Ramos (cell line): ENCODE results near the gene LMO7.

Experiments used
- in situ Hi-C: fragments of 300-500 bp; cut with MboI; formaldehyde crosslinking; loops from one replicate; pipeline ENCODE4 v1.14.3; 2022; ENCODE audit warnings: low sequenced_read_pairs; ENCODE audit not compliant: unreplicated experiment

The LMO7 gene

DNA sequence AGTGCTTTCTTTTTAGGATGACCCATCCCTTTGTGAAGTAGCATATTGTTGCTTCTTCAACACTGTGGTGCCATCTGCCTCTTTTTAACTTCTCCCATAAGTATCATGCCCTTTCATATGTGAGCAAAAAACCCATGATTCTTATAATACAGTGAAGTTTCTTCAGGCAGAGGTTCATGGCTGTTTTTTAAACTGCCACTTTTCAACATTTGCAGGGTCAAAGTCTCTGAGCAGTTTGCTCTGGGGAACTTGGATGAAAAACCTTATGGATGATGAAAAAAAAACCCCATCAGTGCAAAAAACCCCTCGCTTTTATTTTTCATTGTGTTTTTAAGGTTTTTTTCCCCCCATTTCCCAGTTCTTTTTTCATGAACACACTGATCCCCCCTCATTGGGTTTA is 158.5 kb downstream of the LMO7 start:
- in situ Hi-C loops = no loop called here

DNA sequence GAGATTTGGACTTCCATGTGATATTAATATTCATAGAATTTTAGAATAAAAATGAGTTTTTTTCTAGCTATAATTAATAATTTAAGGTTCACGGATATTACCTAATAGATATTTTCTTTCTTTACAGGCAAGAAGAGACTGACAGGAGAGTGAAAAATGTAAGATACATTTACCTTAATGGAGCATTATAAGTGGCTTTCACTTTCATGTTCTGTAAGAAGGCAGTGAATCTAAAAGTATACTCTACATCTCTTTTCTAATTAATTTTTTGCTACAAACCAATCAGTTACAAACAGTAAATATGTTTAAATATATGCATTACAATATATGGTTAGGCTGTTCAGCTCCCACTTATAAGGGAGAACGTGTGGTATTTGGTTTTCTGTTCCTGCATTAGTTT is 159.1 kb downstream of the LMO7 start:
- in situ Hi-C loops = no loop called here

DNA sequence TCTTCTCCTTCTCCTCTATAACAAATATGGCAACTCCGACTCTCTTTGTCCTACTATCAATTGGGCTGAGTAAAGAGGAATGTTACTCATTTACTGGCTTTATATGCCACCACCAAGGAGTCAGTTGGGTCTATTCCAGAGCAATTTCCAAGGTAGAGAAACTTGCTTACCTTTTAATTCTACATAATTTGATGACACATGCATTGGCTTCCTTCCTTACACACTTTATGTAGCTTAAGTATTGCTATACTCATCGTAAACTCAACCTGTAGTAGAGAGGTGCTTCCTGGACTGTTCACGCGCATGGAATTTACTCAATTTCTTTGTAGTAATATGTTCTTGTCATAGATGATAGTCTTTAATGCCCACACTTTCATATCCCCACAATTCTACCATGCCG is 160.7 kb downstream of the LMO7 start:
- in situ Hi-C loops = no loop called here

DNA sequence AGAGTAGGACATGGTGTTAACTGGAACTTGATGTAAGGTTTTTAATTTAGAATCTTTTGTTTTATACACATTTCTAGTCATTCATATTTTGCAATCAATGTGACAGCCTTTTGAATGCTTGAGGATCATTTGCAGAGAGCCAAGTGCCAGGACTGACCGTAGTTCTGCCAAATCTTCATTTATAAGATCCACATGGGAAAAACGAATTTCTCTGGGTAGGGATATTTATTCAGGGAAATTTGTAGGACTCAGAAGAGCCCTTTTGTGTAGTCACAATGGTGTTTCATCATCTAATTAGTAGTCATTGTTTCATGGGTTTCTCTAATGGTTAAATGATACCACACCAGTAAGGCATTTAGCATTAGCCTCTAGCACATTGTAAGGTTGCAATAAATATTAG is 161.1 kb downstream of the LMO7 start:
- in situ Hi-C loops = no loop called here

DNA sequence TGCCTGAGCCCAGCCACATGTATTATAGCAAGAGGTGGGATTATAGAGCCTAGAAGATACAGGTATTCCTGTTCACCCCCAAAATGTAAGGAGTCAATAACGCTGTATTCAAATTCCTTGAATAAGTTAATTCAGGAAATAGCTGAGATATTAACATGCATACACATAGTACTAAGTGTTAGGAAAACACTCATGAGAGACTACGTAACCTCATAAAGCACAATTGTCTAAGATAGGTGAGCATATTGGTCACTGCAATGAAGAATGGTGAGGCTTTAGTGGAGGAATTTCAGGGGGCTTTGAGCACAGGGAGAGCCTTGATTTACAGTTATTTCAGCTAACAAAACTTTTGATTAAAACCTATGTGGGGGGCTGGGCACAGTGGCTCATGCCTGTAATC is 161.6 kb downstream of the LMO7 start:
- in situ Hi-C loops = no loop called here

DNA sequence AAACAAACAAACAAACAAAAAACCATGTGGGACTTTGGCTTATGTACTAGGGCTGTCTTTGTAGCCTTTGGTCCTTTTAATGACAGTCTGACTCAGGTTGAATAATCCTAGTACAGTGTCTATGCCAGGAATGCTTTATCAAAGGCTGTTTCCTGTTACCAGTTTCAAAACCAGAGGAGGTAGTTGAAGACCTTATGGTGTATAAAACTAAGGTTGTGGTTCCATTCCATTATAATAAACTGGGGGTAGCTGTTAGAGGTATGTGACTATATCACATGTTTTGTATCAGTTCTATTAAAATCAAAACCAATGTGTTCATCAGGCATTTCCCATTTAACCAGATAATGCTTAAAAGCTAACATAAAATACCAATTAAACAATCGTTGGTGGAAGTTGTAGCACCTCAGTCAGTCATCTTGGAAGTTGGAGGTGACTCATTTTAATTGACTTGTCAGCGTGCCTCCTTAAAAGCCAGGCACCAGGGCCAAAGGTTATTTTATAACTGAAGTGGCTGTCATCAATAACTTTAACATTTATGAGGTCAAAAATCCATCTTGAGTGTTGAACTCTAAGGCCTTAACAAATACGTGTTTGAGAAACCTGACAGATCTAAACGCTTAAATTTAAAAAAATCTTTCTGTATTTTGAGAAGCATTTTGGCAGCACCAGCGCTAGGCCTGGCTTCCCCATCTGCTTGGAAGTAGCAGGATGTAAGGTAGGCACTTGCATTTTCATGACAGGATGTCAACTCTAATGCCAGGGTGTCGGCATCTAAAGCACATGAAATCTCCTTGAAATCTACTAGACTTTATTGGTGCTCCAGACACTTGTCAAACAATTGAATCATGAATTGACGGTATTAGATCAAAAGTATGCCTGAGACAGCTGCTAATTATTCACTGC is 162.5 kb downstream of the LMO7 start:
- in situ Hi-C loops = no loop called here

DNA sequence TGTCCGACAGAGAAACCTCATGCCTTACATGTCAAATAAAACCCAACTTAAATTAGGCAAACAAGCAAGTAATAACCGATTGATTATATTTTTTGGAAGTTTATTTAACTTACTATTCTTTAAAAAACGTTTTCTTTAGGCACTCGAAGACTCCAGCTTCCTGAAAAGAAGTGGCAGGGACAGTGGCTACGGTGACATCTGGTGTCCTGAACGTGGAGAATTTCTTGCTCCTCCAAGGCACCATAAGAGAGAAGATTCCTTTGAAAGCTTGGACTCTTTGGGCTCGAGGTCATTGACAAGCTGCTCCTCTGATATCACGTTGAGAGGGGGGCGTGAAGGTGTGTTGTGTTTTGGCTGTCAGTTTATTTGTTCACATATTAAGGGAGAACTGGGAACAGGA is 164.4 kb downstream of the LMO7 start:
- in situ Hi-C loops = no loop called here

DNA sequence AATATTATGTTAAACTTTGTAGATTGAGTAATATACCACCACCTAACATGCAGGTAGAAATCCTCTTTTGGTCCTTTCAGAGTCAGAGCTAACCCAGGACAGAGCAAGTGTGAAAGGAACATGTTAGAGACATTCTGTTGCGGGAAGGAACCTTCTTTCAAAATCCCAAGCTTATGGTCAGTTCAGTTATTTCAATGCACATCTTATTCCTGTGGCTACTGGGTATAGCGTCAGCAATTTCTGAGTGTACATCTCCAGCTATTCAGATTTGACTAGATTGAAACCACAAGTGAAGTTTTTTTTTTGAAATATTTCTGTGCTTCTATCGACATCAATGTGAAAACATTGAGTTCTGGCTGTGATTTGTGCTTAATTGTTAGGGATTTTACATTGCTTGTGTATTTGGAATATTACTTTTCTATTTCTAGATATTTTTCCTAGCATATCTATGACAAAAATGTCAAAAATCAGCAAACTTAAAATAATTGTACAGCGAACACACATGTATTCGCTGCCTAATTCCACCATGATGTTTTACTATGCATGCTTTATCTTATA is 165.3 kb downstream of the LMO7 start:
- in situ Hi-C loops = no loop called here

DNA sequence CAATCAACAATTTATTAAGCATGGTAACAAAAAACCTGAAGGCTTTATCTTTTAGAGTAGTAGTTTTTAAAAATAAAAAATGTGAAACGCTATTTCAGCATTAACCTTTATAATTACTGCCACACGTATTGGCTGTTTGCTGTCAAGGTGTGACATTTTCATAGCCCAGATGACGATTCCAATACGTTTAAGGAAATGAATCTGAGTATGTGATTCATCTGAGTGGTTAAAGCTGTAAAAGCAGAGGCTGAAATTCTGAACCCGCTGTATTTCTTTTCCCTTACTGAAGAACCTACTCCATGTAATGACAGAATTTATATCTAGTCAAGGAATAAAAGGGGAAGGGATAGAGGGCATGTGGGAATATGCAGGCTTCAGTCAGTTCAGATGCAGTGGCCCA is 166.0 kb downstream of the LMO7 start:
- in situ Hi-C loops = no loop called here

DNA sequence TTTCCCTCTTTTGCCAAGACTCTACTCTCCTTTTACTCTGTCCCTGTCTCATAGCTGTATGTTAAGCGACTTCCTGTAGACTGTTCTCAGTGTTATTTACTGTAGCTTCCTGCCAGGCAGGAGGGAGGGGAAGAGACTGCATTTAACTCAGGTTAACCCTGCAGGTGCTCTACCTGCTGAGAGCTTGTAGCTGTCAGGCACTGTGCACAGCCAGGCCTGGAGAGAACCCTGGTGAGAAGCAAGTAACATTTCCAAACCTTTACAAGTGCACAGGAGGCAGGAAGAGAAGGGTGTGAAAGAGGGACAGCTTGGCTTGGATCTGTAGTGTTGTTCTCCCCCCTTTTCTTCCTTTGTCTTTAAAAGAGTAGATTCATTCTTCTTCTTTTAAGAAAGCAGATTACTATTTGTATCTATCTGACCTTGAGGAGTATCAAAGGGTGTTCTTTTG is 167.1 kb downstream of the LMO7 start:
- in situ Hi-C loops = no loop called here

DNA sequence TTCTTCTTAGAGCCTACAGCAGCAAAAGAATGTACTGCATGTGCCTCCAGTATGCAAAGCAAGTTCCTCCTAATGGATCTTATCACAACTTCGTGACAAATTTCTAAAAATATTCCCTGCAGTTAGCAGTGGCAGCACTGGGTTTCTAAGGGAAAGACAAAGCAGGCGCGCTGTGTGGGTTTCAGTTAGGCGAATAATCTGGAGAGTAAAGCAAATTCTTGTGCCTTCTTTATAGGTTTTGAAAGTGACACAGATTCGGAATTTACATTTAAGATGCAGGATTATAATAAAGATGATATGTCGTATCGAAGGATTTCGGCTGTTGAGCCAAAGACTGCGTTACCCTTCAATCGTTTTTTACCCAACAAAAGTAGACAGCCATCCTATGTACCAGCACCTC is 167.9 kb downstream of the LMO7 start:
- in situ Hi-C loops = no loop called here

DNA sequence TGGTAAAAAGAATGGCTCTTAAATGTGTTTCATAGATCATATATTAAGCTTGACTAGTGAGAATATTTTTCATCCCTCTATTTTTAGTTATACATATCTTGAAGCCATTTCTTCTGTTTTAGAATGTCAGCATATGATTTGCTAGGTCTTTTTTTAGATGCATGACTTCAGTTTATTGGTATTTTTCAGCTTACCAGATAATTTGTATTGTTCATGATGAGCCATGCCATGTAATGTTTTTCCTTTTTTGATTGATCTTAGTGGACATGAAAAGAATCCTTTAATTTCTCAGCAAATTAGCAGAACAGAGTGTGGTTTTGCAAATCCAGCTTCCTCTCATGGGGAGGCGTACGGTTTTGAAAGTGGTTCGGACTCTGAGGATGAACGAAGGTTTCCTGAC is 168.5 kb downstream of the LMO7 start:
- in situ Hi-C loops = no loop called here

DNA sequence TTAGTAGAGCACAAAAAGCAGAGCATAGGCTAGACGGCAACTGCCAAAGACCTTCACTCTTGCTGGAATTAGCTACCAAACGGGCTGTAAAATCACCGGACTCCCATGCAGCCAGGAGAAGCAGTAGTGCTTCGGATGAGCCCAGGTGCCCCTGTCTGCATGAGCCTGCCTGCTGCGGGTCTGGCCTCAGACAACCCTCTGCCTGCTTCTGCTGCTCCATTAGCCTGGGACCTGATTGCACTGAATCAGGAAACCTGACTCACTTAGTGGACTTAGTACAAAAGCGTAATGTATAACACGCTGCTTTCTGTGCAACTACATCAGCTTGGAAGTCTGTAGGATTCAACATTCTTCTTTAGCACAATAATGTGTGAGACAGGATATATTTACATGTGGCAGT is 170.0 kb downstream of the LMO7 start:
- in situ Hi-C loops = no loop called here

DNA sequence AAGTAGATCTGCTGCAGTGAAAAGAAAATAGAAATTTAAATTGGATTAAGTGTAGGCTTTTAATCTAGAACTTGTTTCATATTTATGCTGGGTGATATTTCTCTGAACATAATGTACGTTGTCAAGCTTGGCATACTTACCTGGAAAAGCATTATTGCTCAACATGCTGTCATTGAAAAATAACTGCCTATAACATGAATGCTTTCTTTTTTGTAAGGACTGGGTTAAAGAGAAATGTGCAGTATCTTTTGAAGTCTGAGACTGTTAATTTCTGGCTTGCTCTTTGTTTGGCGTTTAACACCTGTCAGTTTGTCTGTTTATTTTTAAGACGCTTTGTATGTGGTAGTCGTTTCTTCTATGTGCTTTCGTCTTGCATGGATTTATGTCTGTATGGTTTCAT is 175.2 kb downstream of the LMO7 start:
- in situ Hi-C loops = no loop called here

DNA sequence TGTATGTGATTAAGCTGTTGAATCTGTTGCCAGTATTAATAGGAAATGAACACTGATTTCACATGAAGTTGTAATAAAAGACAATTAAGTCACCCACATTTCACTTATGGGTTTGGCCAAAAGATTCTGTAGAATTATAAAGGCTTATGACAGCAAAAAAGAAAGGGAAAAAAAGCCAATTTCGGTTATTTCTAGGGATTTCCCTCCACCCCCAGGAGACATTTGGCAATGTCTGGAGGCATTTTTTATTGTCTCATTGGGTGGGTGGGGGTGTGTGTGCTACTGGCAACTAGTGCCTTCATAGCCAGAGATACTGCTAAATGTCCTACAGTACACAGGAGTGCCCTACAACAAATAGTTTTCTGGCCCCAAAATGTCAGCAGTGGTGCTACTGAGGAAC is 175.7 kb downstream of the LMO7 start:
- in situ Hi-C loops = no loop called here

DNA sequence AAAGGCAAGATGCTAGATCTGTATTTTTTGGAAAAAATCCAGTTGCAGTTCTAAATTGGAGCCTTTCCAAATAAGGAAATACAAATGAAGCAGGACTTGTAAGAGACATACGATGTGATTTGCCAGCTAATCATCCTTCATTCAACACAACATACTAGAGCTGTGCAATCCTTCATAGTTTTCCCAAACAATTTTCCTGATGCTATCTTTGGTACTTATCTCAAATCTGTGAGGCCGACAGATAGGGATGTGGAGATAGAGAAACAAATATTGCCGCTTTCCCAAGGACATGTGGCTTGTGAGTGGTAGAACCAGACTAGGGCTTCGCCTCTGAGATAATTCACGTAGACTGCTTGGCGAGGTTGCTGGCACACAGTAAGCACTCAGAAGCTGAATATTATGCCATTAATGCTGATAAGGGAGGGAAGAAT is 176.6 kb downstream of the LMO7 start:
- in situ Hi-C loops = no loop called here

DNA sequence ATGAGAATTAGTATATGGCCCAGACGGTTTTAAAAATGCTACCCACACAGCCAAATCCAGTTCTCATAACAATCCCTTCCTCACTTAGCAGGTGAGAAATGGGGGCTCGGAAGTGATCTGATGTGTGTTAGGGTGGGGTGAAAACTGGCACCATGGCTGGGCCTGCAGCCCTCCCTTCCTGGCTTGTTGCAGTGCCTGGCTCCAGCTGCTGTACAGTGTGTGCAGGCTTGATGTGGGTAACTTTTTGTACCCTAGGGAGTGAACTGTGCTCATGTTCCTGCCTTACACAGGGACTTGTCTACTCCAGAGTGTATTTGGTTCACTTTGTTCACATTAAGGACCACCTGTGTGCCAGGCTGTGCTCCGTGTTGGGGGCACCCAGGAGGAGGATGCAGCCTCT is 177.2 kb downstream of the LMO7 start:
- in situ Hi-C loops = no loop called here

DNA sequence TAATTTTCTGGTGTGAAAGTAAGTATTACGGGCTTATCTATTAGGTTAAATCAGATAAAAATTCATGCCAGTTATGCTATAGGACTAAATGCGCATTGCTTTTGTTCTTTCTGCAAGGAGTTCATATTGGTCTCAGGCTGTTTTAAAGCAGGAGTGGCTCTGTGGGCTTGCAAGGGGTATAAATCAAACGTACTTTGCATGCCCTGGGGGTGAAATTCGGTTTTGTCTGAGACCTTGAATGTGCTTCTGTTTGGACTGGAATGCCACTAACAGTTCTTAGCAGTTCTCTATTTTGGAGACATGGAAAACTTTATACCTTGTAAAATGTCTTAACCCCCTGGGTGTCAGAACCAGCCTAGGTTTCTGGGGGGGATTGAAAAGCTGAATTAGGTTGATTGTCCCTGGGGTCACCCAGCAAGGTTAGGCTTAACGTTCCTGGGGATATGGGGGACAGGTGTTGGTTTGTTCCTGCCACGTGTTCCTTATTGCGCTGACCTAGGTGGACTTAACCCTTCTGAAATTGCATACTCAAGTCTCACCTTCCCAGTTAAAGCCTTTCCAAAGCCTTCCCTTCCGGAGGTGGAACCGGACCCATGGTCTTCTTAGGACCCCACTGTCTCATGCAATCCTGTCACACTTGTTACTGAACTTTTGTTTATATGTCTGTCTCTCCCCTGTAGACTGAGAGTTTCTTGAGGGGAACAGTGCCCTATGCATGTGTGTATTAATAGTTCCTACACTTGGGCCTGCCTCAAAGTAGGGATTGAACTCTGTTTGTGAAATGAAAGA is 182.2 kb downstream of the LMO7 start:
- in situ Hi-C loops = no loop called here

DNA sequence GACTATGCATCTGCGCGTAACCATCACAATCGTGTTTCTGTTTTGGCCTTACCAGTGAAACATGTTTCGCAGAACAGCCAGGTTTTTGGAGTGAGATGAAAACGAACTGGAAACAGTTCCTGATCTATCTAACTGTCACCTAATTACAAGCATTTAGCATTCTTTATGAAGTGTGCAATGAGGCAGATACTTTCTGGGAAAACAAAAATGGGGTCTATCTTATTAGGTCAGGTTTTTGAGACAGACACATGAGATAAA is 182.8 kb downstream of the LMO7 start:
- in situ Hi-C loops = no loop called here

DNA sequence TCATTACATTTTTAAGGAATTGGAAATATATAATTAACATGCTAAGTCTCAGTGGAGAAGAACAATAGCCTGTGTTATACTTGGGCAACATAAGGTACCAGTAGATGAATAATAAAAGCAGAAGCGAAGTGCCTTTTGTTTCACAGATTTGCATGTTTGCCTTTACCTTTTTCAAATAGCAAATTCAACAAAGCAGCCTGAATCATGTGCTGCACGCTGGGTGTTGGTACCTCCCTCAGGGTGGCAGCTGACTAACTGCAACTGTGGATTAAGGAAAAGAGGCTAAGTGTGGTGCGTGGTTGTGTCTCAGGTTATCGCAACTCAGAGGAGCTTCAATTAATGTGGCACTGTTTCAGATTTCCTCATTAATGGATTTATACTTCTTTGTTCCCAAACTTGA is 189.0 kb downstream of the LMO7 start:
- in situ Hi-C loops = no loop called here

DNA sequence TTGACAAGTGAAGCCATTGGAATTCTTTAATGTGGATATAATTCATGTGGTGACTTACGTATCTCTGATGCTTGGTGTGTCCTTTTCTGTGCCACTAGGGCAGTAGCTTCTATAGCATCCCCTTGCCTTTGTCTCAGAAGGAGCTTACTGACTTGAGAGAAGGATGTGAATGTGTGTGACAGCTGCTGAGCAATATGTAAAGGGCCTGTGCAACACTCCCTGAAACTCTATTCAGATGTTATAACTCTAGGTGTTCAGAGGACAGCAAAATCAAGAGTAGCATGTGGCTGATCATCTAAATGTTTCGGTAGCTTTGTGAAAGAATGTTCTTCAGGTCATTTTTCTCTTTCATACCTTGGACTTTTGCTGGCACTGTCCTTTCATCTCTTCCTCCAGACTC is 189.5 kb downstream of the LMO7 start:
- in situ Hi-C loops = no loop called here

DNA sequence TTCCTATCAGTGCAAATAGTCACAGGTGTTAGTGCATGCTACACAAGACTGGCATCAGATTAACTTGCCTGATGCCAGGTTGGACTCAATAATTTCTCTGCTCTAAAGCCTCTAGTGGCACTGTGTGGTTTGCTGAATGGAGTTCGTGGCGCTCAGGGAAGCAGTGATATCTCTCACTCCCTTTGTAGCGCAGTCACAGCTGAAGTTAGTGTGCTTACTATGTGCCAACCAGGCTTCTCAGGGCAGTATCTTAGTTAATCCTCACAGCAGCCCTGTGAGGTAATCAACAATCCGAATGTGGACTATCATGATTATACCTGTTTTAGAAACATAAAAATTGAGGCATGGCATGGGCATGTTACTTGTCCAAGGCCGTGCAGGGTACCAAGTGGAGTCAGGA is 190.3 kb downstream of the LMO7 start:
- in situ Hi-C loops = no loop called here
